ENCODE measurements around the gene OR4C3.

The OR4C3 gene

DNA sequence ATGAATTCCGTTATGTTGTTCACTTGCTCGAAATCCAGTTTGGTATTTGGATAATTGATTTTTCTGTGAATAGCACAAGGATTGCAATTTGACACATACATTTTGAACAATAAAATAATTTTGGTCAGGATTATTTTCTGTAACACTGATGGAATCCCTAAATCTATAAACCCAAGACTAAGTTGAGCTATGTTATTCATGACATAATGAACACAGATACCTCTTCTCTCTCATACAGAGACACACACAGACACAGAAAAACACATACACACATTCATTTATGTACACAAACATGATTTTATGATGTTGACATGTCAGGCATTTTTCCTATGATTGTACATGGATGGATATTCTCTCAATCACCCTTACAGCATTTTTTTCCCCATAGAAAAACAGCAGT is 41.6 kb downstream of the OR4C3 start, which contains the start of gene OR4C5:
Gene OR4C5 (minus strand): TSS at position 101 of the 400 bp plus-strand sequence. CDS start 0 bp downstream, at position 101.
- TF ChIP-seq CTCF (IDR thresholded peaks at IDR 0.05; ENCODE audit: low read depth, low read length) = no peak
- no peak within 1 kb of the TSS for H3K4me3 ChIP-seq (ENCODE audit: low read depth, low read length)

All from WI38 (cell line).